ENCODE data around the gene SELPLG. TPM values are rescaled to one million over a fixed set of nuclear protein-coding genes. Genes with fewer than 3 reads are reported as not detected.
"Not testable (repeated sequence)": the region's sequence is repeated elsewhere in the genome, so short reads cannot be mapped to it uniquely, and the experiment has no call there.

SELPLG gene
- total and polyA plus RNA-seq, 2 experiments from 2014 or later: 4.4 to 6.7 TPM

DNA sequence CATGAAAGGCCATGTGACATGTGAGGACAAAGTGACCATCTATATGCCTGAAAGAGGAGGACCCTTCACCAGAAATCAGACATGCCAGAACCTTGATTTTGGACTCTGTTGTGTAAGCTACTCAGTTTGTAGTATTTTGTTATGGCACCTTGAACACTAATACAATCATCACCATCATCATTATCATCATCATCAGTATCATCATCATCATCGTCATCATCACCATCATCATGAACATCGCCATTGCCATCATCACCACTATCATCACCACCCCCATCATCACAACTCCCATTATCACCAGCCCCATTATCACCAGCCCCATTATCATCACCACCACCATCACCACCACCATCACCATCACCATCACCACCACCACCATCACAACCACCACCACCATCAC, 55.4 kb downstream of the SELPLG start:
- in situ Hi-C loops (cut with MboI): no loop called here
- Histone ChIP-seq H3K4me1 (ENCODE audit: insufficient read depth) (no peaks in the 10 kb centered on the region), H3K36me3 (ENCODE audit: low read depth) (no peaks in the 10 kb centered on the region), H3K4me2 (ENCODE audit: unreplicated experiment) (no peak overlapping the region), H3K79me2 (ENCODE audit: insufficient read depth) (no peaks in the 10 kb centered on the region), H3F3A (ENCODE audit: insufficient read depth) (0 out of 2 replicates have a peak, but pooled peaks cover 7% of the 10 kb centered on the region), H3K27me3 (replicated peaks; ENCODE audit: insufficient read depth) (no peaks in the 10 kb centered on the region), H3K9me3 (ENCODE audit: low read depth) (no peaks in the 10 kb centered on the region), H3K9me2 (ENCODE audit: insufficient read depth) (no peaks in the 10 kb centered on the region), H3K27ac (no peak overlapping the region), H2AFZ (no peak overlapping the region), H3K4me3 (no peak overlapping the region), H3K9ac (no peak overlapping the region), H4K20me1 (ENCODE audit: insufficient read depth) (no peaks in the 10 kb centered on the region)
- WGBS, 2 experiments (ENCODE audit: low coverage in 1 of 2, low lambda C conversion rate in 2 of 2, missing lambda C conversion rate in 2 of 2): 74 to 80% methylated on average over 2 of the region's 2 CpGs
- TF ChIP-seq EZH2phosphoT487 (IDR thresholded peaks at IDR 0.05; ENCODE audit: insufficient read depth, low read depth): no peak
- no peak for TF ChIP-seq EZH2 (IDR thresholded peaks at IDR 0.05; ENCODE audit: insufficient read depth, poor library complexity, severe bottlenecking)
- no peak for DNase-seq

DNA sequence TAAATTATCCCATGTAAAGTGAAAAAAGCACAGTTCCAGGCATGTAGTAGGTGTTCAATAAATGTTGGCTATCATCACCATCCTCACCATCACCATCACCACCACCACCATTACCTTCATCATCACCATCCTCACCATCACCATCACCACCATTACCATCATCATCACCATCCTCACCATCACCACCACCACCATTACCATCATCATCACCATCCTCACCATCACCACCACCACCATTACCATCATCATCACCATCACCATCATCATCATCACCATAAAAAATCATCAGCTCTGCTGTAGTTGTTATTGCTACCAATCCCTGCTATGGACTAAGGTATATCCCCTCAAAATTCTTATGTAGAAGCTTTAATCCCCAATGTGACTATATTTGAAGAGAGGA, 56.2 kb downstream of the SELPLG start:
- Histone ChIP-seq H3K9ac (no peak overlapping the region), H3K27me3 (replicated peaks; ENCODE audit: insufficient read depth) (no peaks in the 10 kb centered on the region), H4K20me1 (ENCODE audit: insufficient read depth) (no peaks in the 10 kb centered on the region), H3K4me1 (ENCODE audit: insufficient read depth) (no peaks in the 10 kb centered on the region), H2AFZ (no peak overlapping the region), H3K4me3 (no peak overlapping the region), H3K27ac (no peak overlapping the region), H3K9me2 (ENCODE audit: insufficient read depth) (no peaks in the 10 kb centered on the region), H3K9me3 (ENCODE audit: low read depth) (no peaks in the 10 kb centered on the region), H3K4me2 (ENCODE audit: unreplicated experiment) (no peak overlapping the region), H3K79me2 (ENCODE audit: insufficient read depth) (no peaks in the 10 kb centered on the region), H3K36me3 (ENCODE audit: low read depth) (no peaks in the 10 kb centered on the region), H3F3A (ENCODE audit: insufficient read depth) (0 out of 2 replicates have a peak, but pooled peaks cover 7% of the 10 kb centered on the region)
- TF ChIP-seq EZH2 (IDR thresholded peaks at IDR 0.05; ENCODE audit: insufficient read depth, poor library complexity, severe bottlenecking) (no peak), EZH2phosphoT487 (IDR thresholded peaks at IDR 0.05; ENCODE audit: insufficient read depth, low read depth) (no peak)
- in situ Hi-C loops (cut with MboI): no loop called here
- no peak for DNase-seq

DNA sequence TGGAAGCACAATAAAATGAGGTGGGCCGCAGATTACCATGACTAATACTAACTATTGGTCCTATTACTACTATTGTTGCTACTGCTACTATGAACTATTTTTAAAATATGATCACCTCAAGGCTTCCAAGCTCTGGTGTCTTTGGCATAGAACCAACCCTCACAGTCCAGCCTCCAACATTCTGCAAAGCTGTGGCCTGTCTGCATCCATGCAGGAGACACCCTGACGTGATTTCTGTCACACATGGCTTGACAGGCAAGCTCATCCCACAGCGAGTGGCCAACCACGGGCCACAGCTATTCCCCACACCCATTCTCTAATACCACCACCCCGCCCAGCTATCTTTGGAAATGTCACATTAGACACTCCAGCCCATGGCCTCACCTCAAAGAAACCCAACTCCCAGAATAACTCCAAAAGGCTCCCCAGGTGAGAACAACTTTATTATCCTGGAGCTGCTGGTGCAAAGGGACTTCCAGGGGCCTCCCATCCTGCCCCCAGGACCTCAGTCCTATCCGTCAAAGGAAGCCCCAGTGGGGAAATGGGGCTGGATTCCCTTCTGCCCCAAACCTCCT, 56.9 kb downstream of the SELPLG start:
- Histone ChIP-seq H3K79me2 (ENCODE audit: insufficient read depth) (no peaks in the 10 kb centered on the region), H3K4me1 (ENCODE audit: insufficient read depth) (no peaks in the 10 kb centered on the region), H3K9me2 (ENCODE audit: insufficient read depth) (no peaks in the 10 kb centered on the region), H3K27me3 (replicated peaks; ENCODE audit: insufficient read depth) (no peaks in the 10 kb centered on the region), H2AFZ (no peak overlapping the region), H3K9ac (no peak overlapping the region), H3K27ac (no peak overlapping the region), H3K36me3 (ENCODE audit: low read depth) (no peaks in the 10 kb centered on the region), H3K4me3 (no peak overlapping the region), H4K20me1 (ENCODE audit: insufficient read depth) (no peaks in the 10 kb centered on the region), H3K4me2 (ENCODE audit: unreplicated experiment) (no peak overlapping the region), H3K9me3 (ENCODE audit: low read depth) (no peaks in the 10 kb centered on the region), H3F3A (ENCODE audit: insufficient read depth) (0 out of 2 replicates have a peak, but pooled peaks cover 7% of the 10 kb centered on the region)
- no peak for DNase-seq
- no peak for TF ChIP-seq EZH2 (IDR thresholded peaks at IDR 0.05; ENCODE audit: insufficient read depth, poor library complexity, severe bottlenecking)
- no peak for TF ChIP-seq EZH2phosphoT487 (IDR thresholded peaks at IDR 0.05; ENCODE audit: insufficient read depth, low read depth)
- in situ Hi-C loops (cut with MboI): no loop called here
- WGBS, 2 experiments (ENCODE audit: low coverage in 1 of 2, low lambda C conversion rate in 2 of 2, missing lambda C conversion rate in 2 of 2): 47 to 50% methylated on average over 6 of the region's 6 CpGs

DNA sequence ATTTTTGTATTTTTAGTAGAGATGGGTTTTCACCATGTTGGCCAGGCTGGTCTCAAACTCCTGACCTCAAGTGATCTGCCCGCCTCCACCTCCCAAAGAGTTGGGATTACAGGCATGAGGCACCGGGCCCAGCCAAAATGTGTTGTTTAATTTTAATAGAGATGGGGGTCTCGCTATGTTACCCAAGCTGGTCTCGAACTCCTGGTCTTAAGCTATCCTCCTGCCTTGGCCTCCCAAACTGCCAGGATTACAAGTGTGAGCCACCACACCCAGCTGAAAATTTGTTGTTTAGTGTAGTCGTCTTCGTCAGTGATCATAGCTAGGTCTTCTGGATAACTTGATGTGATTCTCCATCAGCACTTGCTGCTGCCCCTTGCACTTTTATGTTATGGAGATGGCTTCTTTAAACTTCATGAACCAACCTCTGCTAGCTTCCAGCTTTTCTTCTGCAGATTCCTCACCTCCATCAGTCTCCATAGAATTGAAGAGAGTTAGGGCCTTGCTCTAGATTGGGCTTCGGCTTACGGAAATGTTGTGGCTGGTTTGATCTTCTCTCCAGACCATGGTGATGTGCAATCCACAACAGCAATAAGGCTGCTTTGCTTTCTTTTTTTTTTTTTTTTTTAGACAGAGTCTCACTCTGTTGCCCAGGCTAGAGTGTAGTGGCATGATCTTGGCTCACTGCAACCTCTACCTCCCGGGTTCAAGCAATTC, 58.3 kb downstream of the SELPLG start:
- in situ Hi-C loops (cut with MboI): no loop called here
- DNase-seq: no peak
- no peak for TF ChIP-seq EZH2 (IDR thresholded peaks at IDR 0.05; ENCODE audit: insufficient read depth, poor library complexity, severe bottlenecking)
- TF ChIP-seq EZH2phosphoT487 (IDR thresholded peaks at IDR 0.05; ENCODE audit: insufficient read depth, low read depth): no peak

DNA sequence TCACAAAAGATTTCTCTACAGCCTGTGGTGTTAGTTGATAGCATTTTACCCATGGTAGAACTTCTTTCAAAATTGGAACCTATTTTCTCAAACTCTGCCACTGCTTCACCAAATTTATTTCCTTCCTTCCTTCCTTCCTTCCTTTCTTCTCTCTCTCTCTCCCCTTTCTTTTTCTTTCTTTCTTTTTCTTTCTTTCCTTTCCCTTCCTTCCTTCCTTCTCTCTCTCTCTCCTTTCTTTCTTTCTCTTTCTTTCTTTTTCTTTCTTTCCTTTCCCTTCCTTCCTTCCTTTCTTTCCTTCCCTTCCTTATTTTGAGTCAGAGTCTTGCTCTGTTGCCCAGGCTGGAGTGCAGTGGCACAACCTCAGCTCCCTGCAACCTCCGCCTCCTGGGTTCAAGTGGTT, 59.4 kb downstream of the SELPLG start:
- H4K20me1 ChIP-seq (ENCODE audit: insufficient read depth); H3K4me2 ChIP-seq (ENCODE audit: unreplicated experiment); H2AFZ ChIP-seq; H3K4me1 ChIP-seq (ENCODE audit: insufficient read depth); H3K27me3 ChIP-seq (replicated peaks; ENCODE audit: insufficient read depth); H3K79me2 ChIP-seq (ENCODE audit: insufficient read depth); H3K27ac ChIP-seq; H3K4me3 ChIP-seq; H3K9ac ChIP-seq; H3K36me3 ChIP-seq (ENCODE audit: low read depth); H3K9me3 ChIP-seq (ENCODE audit: low read depth); H3K9me2 ChIP-seq (ENCODE audit: insufficient read depth); DNase-seq: not testable (repeated sequence)
- H3F3A ChIP-seq (ENCODE audit: insufficient read depth): peaks cover 13% of the 10 kb centered on the region
- in situ Hi-C loops (cut with MboI): loop anchor here (5.0 kb wide), 1 partner anchor 43 kb away; no protein-coding TSS in a partner anchor
- WGBS, 2 experiments (ENCODE audit: low coverage in 1 of 2, low lambda C conversion rate in 2 of 2, missing lambda C conversion rate in 2 of 2): 88 to 100% methylated on average over 1 of the region's 1 CpG

More for the DNA sequence above, 58.3 kb downstream of the SELPLG start:
- Histone ChIP-seq H3K4me2 (ENCODE audit: unreplicated experiment) (no peak overlapping the region), H3K27me3 (replicated peaks; ENCODE audit: insufficient read depth) (no peaks in the 10 kb centered on the region), H3K9me2 (ENCODE audit: insufficient read depth) (no peaks in the 10 kb centered on the region), H3K9ac (no peak overlapping the region), H3K27ac (no peak overlapping the region), H3K36me3 (ENCODE audit: low read depth) (no peaks in the 10 kb centered on the region), H3K4me3 (no peak overlapping the region), H3K79me2 (ENCODE audit: insufficient read depth) (no peaks in the 10 kb centered on the region), H3F3A (ENCODE audit: insufficient read depth) (peaks cover 10% of the 10 kb centered on the region), H3K4me1 (ENCODE audit: insufficient read depth) (no peaks in the 10 kb centered on the region), H3K9me3 (ENCODE audit: low read depth) (no peaks in the 10 kb centered on the region), H2AFZ (no peak overlapping the region), H4K20me1 (ENCODE audit: insufficient read depth) (no peaks in the 10 kb centered on the region)
- 88 to 92% methylated on average over 8 to 9 of the region's 9 CpGs for WGBS, 2 experiments (ENCODE audit: low coverage in 1 of 2, low lambda C conversion rate in 2 of 2, missing lambda C conversion rate in 2 of 2)

Measured in GM23248 (cell line).